ENCODE measurements around the gene SOCS7.

SOCS7 gene

GRCh38 chr17:38329808-38330730 is 21.6 kb upstream of the SOCS7 start:
- peaks cover 13% of the 10 kb centered on the region for H3K4me1 Mint-ChIP-seq (ENCODE audit: low read depth)
- no peak overlapping the region for H3K27ac Mint-ChIP-seq
- no peak overlapping the region for H3K4me3 Mint-ChIP-seq
- no peaks in the 10 kb centered on the region for H3K9me3 Mint-ChIP-seq (ENCODE audit: low read depth)
- H3K36me3 Mint-ChIP-seq: no peaks in the 10 kb centered on the region
- H3K27me3 Mint-ChIP-seq: peaks cover 3% of the 10 kb centered on the region

- Mint-ChIP-seq H3K27me3 (peaks cover 3% of the 10 kb centered on the region), H3K4me1 (ENCODE audit: low read depth) (peaks cover 5% of the 10 kb centered on the region), H3K36me3 (no peaks in the 10 kb centered on the region), H3K4me3 (no peak overlapping the region), H3K27ac (no peak overlapping the region), H3K9me3 (ENCODE audit: low read depth) (no peaks in the 10 kb centered on the region)
Observed at GRCh38 chr17:38330941-38331411, 20.7 kb upstream of the SOCS7 start.

GRCh38 chr17:38332735-38333134 is 18.9 kb upstream of the SOCS7 start:
- H3K4me1 Mint-ChIP-seq (ENCODE audit: low read depth): peaks cover 3% of the 10 kb centered on the region
- no peak overlapping the region for H3K4me3 Mint-ChIP-seq
- no peak overlapping the region for H3K27ac Mint-ChIP-seq
- no peaks in the 10 kb centered on the region for H3K36me3 Mint-ChIP-seq
- H3K9me3 Mint-ChIP-seq (ENCODE audit: low read depth): no peaks in the 10 kb centered on the region
- H3K27me3 Mint-ChIP-seq: peaks cover 3% of the 10 kb centered on the region

GRCh38 chr17:38333635-38334295 is 17.9 kb upstream of the SOCS7 start:
- H3K9me3 Mint-ChIP-seq (ENCODE audit: low read depth): no peaks in the 10 kb centered on the region
- no peak overlapping the region for H3K4me3 Mint-ChIP-seq
- no peaks in the 10 kb centered on the region for H3K36me3 Mint-ChIP-seq
- H3K27ac Mint-ChIP-seq: no peak overlapping the region
- H3K27me3 Mint-ChIP-seq: peaks cover 5% of the 10 kb centered on the region
- H3K4me1 Mint-ChIP-seq (ENCODE audit: low read depth): no peaks in the 10 kb centered on the region

GRCh38 chr17:38334480-38335364 is 16.9 kb upstream of the SOCS7 start:
- H3K27me3 Mint-ChIP-seq: peaks cover 5% of the 10 kb centered on the region

GRCh38 chr17:38336838-38337237 is 14.8 kb upstream of the SOCS7 start:
- no peak overlapping the region for H3K4me3 Mint-ChIP-seq
- no peaks in the 10 kb centered on the region for H3K9me3 Mint-ChIP-seq (ENCODE audit: low read depth)
- peaks cover 5% of the 10 kb centered on the region for H3K27me3 Mint-ChIP-seq
- H3K4me1 Mint-ChIP-seq (ENCODE audit: low read depth): no peaks in the 10 kb centered on the region
- H3K36me3 Mint-ChIP-seq: no peaks in the 10 kb centered on the region
- no peak overlapping the region for H3K27ac Mint-ChIP-seq

More at GRCh38 chr17:38334480-38335364, 16.9 kb upstream of the SOCS7 start:
- Mint-ChIP-seq H3K36me3 (no peaks in the 10 kb centered on the region), H3K9me3 (ENCODE audit: low read depth) (no peaks in the 10 kb centered on the region), H3K27ac (no peak overlapping the region), H3K4me3 (no peak overlapping the region), H3K4me1 (ENCODE audit: low read depth) (no peaks in the 10 kb centered on the region)

- Mint-ChIP-seq H3K27me3 (peaks cover 5% of the 10 kb centered on the region), H3K9me3 (ENCODE audit: low read depth) (no peaks in the 10 kb centered on the region), H3K4me1 (ENCODE audit: low read depth) (no peaks in the 10 kb centered on the region), H3K36me3 (no peaks in the 10 kb centered on the region), H3K27ac (no peak overlapping the region), H3K4me3 (no peak overlapping the region)
Observed at GRCh38 chr17:38338053-38338452, 13.6 kb upstream of the SOCS7 start.

- Mint-ChIP-seq H3K36me3 (no peaks in the 10 kb centered on the region), H3K27ac (no peak overlapping the region), H3K4me1 (ENCODE audit: low read depth) (no peaks in the 10 kb centered on the region), H3K27me3 (peaks cover 4% of the 10 kb centered on the region), H3K4me3 (no peak overlapping the region), H3K9me3 (ENCODE audit: low read depth) (no peaks in the 10 kb centered on the region)
Observed at GRCh38 chr17:38338535-38338934, 13.1 kb upstream of the SOCS7 start.

GRCh38 chr17:38339891-38340290 is 11.8 kb upstream of the SOCS7 start:
- no peaks in the 10 kb centered on the region for H3K36me3 Mint-ChIP-seq
- no peak overlapping the region for H3K4me3 Mint-ChIP-seq
- H3K27me3 Mint-ChIP-seq: peaks cover 2% of the 10 kb centered on the region
- no peak overlapping the region for H3K27ac Mint-ChIP-seq
- H3K9me3 Mint-ChIP-seq (ENCODE audit: low read depth): no peaks in the 10 kb centered on the region
- H3K4me1 Mint-ChIP-seq (ENCODE audit: low read depth): no peaks in the 10 kb centered on the region

- Mint-ChIP-seq H3K27ac (no peak overlapping the region), H3K4me3 (no peak overlapping the region), H3K4me1 (ENCODE audit: low read depth) (no peaks in the 10 kb centered on the region), H3K36me3 (no peaks in the 10 kb centered on the region), H3K27me3 (peaks cover 2% of the 10 kb centered on the region), H3K9me3 (ENCODE audit: low read depth) (no peaks in the 10 kb centered on the region)
Observed at GRCh38 chr17:38341035-38341721, 10.5 kb upstream of the SOCS7 start.

GRCh38 chr17:38342886-38343607 is 8.6 kb upstream of the SOCS7 start:
- no peak overlapping the region for H3K27ac Mint-ChIP-seq
- H3K4me3 Mint-ChIP-seq: no peak overlapping the region

GRCh38 chr17:38343608-38344419 is 7.8 kb upstream of the SOCS7 start, which contains the start of gene GPR179:
GPR179 (minus strand) TSS chr17:38343956; CDS start chr17:38343789, 167 bp downstream.
- peaks cover under 1% of the 10 kb centered on the region for H3K4me1 Mint-ChIP-seq (ENCODE audit: low read depth)
- no peaks in the 10 kb centered on the region for H3K27me3 Mint-ChIP-seq
- H3K27ac Mint-ChIP-seq: no peak within 1 kb of the TSS
- H3K36me3 Mint-ChIP-seq: no peaks in the 10 kb centered on the region
- no peaks in the 10 kb centered on the region for H3K9me3 Mint-ChIP-seq (ENCODE audit: low read depth)
- no peak within 1 kb of the TSS for H3K4me3 Mint-ChIP-seq

More at GRCh38 chr17:38342886-38343607, 8.6 kb upstream of the SOCS7 start:
- no peaks in the 10 kb centered on the region for H3K4me1 Mint-ChIP-seq (ENCODE audit: low read depth)
- H3K9me3 Mint-ChIP-seq (ENCODE audit: low read depth): no peaks in the 10 kb centered on the region
- H3K27me3 Mint-ChIP-seq: peaks cover 2% of the 10 kb centered on the region
- no peaks in the 10 kb centered on the region for H3K36me3 Mint-ChIP-seq

GRCh38 chr17:38344420-38344745 is 7.3 kb upstream of the SOCS7 start:
- Mint-ChIP-seq H3K4me3 (no peak overlapping the region), H3K4me1 (ENCODE audit: low read depth) (peaks cover 4% of the 10 kb centered on the region), H3K27me3 (no peaks in the 10 kb centered on the region), H3K36me3 (no peaks in the 10 kb centered on the region), H3K9me3 (ENCODE audit: low read depth) (no peaks in the 10 kb centered on the region), H3K27ac (no peak overlapping the region)

All from activated naive CD8-positive, alpha-beta T cell (primary cell).